Measurements from ENCODE around the gene ADCY4. TPM values are rescaled to one million over a fixed set of nuclear protein-coding genes. Genes with fewer than 3 reads are reported as not detected.

ADCY4 gene
- polyA plus RNA-seq, 3 donors: 0.69 to 11.9 (median 0.70) TPM

- no peak overlapping the region for H3K27ac ChIP-seq (ENCODE audit: low read depth in 1 of 2, low read length in 2 of 2)
- H3K79me2 ChIP-seq (ENCODE audit: insufficient read depth, low read length): no peaks in the 10 kb centered on the region
- H3K4me3 Mint-ChIP-seq: peak overlapping the region; percentile 61 to 88
- intact Hi-C loops (cut with micrococcal nuclease): loop anchor here (2.0 kb wide), 2 partner anchors 99 to 107 kb away; no protein-coding TSS in a partner anchor
- peak overlapping the region in 5 of 7 donors; percentile 47 to 73 (median 63) for H3K27ac Mint-ChIP-seq
- peak in 1 of 3 donors; percentile 37 for DNase-seq
- H3K4me2 ChIP-seq (replicated peaks; ENCODE audit: extremely low read depth, low read length, poor library complexity, severe bottlenecking): peak overlapping the region; percentile 78
- no peak overlapping the region for H3K9ac ChIP-seq (ENCODE audit: insufficient read depth, low read length, poor library complexity, severe bottlenecking)
- peaks cover 89% of the 10 kb centered on the region for H3K4me1 Mint-ChIP-seq
- peaks cover 0 to 2% of the 10 kb centered on the region in 2 donors for H3K9me3 ChIP-seq (replicated peaks in 1 of 2; ENCODE audit: control insufficient read depth in 1 of 2, insufficient read depth in 1 of 2, low read length in 2 of 2)
- H3K36me3 ChIP-seq (replicated peaks in 1 of 2; ENCODE audit: control insufficient read depth in 1 of 2, insufficient read depth in 2 of 2, low read length in 2 of 2): peaks cover 5 to 8% of the 10 kb centered on the region in 2 donors
- peaks cover 0 to 9% (median 6%) of the 10 kb centered on the region in 7 donors for H3K9me3 Mint-ChIP-seq
- peak overlapping the region in 1 of 3 experiments; percentile 67 for H3K4me3 ChIP-seq (replicated peaks in 1 of 3; ENCODE audit: low read depth in 2 of 3, low read length in 3 of 3)
- no peak overlapping the region for H2AFZ ChIP-seq (ENCODE audit: insufficient read depth, low read depth, low read length, poor library complexity, severe bottlenecking)
- H3K4me1 ChIP-seq (ENCODE audit: control insufficient read depth in 1 of 2, insufficient read depth in 2 of 2, low read length in 2 of 2): peaks cover 92 to 96% of the 10 kb centered on the region in 2 donors
- TF ChIP-seq CTCF (IDR thresholded peaks at IDR 0.05): no peak
- peaks cover 23 to 42% (median 40%) of the 10 kb centered on the region in 3 donors for H3K27me3 Mint-ChIP-seq (ENCODE audit: low read depth in 3 of 3)
- peaks cover 30% of the 10 kb centered on the region for H4K20me1 ChIP-seq (ENCODE audit: insufficient read depth, low read length)
- 22% methylated on average over 24 of the region's 26 CpGs for WGBS (ENCODE audit: insufficient coverage)
- H3K36me3 Mint-ChIP-seq: peaks cover 23 to 32% of the 10 kb centered on the region in 2 donors
- peaks cover 9 to 27% of the 10 kb centered on the region in 2 donors for H3K27me3 ChIP-seq (ENCODE audit: control insufficient read depth in 2 of 2, insufficient read depth in 2 of 2, low read length in 2 of 2)
These were observed 3.1 kb downstream of the ADCY4 start for GRCh38 chr14:24331731-24332267.

DNA sequence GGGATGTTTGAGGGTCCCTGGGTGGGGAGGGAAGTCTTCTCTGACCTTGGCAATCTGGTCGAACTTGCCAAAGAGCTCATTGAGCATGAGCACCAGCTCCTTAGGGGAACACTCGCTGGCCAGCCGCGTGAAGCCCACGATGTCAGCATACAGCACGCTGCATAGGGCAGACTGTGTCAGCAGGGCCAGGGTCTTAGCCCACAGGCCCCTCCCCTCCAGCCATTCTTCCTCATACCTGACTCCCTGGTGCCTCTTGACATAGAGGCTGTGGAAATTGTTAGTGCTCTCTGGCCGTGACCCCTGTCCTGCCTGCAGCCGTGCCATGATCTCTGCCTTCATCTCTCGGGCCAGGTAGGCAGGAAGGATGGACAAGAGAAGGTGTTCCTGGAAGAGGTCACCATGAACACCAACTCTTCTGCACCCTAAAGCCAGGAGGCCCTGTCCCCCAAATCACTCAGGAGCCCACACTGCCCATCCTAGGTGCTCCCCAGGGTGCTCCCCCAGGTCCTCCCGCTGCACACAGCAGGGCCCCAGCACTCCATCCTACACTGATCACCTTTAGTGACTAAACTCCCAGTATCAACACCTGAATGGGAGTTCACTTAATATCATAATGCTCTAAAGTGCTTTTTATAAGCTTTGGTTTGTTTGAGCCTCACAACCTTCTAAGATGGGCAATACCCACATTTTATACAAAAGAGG, 3.7 kb downstream of the ADCY4 start:
- Mint-ChIP-seq H3K4me3 (no peak overlapping the region), H3K36me3 (peaks cover 17 to 25% of the 10 kb centered on the region in 2 donors), H3K27ac (peak overlapping the region in 4 of 7 donors; percentile 8 to 58 (median 32)), H3K9me3 (peaks cover 0 to 9% (median 6%) of the 10 kb centered on the region in 7 donors), H3K27me3 (ENCODE audit: low read depth in 3 of 3) (peaks cover 23 to 42% (median 36%) of the 10 kb centered on the region in 3 donors), H3K4me1 (peaks cover 89% of the 10 kb centered on the region)
- Histone ChIP-seq H3K36me3 (replicated peaks in 1 of 2; ENCODE audit: control insufficient read depth in 1 of 2, insufficient read depth in 2 of 2, low read length in 2 of 2) (peaks cover 0 to 2% of the 10 kb centered on the region in 2 donors), H3K4me2 (replicated peaks; ENCODE audit: extremely low read depth, low read length, poor library complexity, severe bottlenecking) (peak overlapping the region; percentile 78), H2AFZ (ENCODE audit: insufficient read depth, low read depth, low read length, poor library complexity, severe bottlenecking) (no peak overlapping the region), H3K9ac (ENCODE audit: insufficient read depth, low read length, poor library complexity, severe bottlenecking) (no peak overlapping the region), H3K9me3 (replicated peaks in 1 of 2; ENCODE audit: control insufficient read depth in 1 of 2, insufficient read depth in 1 of 2, low read length in 2 of 2) (peaks cover 0 to 2% of the 10 kb centered on the region in 2 donors), H3K4me1 (ENCODE audit: control insufficient read depth in 1 of 2, insufficient read depth in 2 of 2, low read length in 2 of 2) (peaks cover 92 to 96% of the 10 kb centered on the region in 2 donors), H3K27me3 (ENCODE audit: control insufficient read depth in 2 of 2, insufficient read depth in 2 of 2, low read length in 2 of 2) (peaks cover 9 to 27% of the 10 kb centered on the region in 2 donors), H3K79me2 (ENCODE audit: insufficient read depth, low read length) (no peaks in the 10 kb centered on the region), H4K20me1 (ENCODE audit: insufficient read depth, low read length) (peaks cover 24% of the 10 kb centered on the region), H3K27ac (ENCODE audit: low read depth in 1 of 2, low read length in 2 of 2) (no peak overlapping the region), H3K4me3 (replicated peaks in 1 of 3; ENCODE audit: low read depth in 2 of 3, low read length in 3 of 3) (no peak overlapping the region)
- 99% methylated on average over 10 of the region's 10 CpGs for WGBS (ENCODE audit: insufficient coverage)
- intact Hi-C loops (cut with micrococcal nuclease): loop anchor here in 1 of 2 donors (2.0 kb wide), 1 partner anchor 108 kb away; no protein-coding TSS in a partner anchor
- no peak for TF ChIP-seq CTCF (IDR thresholded peaks at IDR 0.05)
- DNase-seq: no peak

All from CD14-positive monocyte (primary cell).